Transverse colon (tissue), 4 donors: ENCODE results near the gene IDH3G. TPM values are rescaled to one million over a fixed set of nuclear protein-coding genes. Genes with fewer than 3 reads are reported as not detected.

Experiments used
- DNase-seq: peaks from one replicate; pipeline ENCODE4 v3.0.0-alpha.2; 2019
- H3K27ac ChIP-seq, 4 donors: fragments of 200-600 bp; sonication (generic); 2 replicates each; pipeline ENCODE4 v1.5.1; 2016 to 2018; ENCODE audit warnings: inconsistent platforms in 4 of 4
- H3K27me3 ChIP-seq: fragments of 200-600 bp; sonication (generic); 2 replicates; pipeline ENCODE4 v1.5.1; 2017; ENCODE audit warnings: inconsistent platforms
- H3K36me3 ChIP-seq, 4 donors: fragments of 200-600 bp; sonication (generic); 2 replicates each; pipeline ENCODE4 v1.5.1; 2017 to 2019; ENCODE audit warnings: inconsistent platforms in 4 of 4
- H3K4me1 ChIP-seq, 4 donors: fragments of 200-600 bp; sonication (generic); 2 replicates each; pipeline ENCODE4 v1.5.1; 2017 to 2020; ENCODE audit warnings: inconsistent platforms in 4 of 4
- H3K4me3 ChIP-seq, 4 donors: fragments of 200-600 bp; sonication (generic); 1 replicate in 1 of 4; 2 replicates in 3 of 4; pipeline versions ENCODE4 v1.5.1 to v1.6.1; 2017 to 2019; ENCODE audit warnings: inconsistent platforms in 4 of 4
- H3K9me3 ChIP-seq, 2 donors: fragments of 200-600 bp; sonication (generic); 2 replicates each; pipeline ENCODE4 v1.5.1; 2017 to 2019; ENCODE audit warnings: inconsistent platforms in 2 of 2
- EP300 ChIP-seq: sonication (generic); formaldehyde crosslinking; IDR thresholded peaks from one replicate; pipeline ENCODE4 v1.6.1; 2017; ENCODE audit warnings: antibody characterized with exemption, low read depth
- POLR2A ChIP-seq: fragments of 450-650 bp; IDR thresholded peaks from one replicate; pipeline ENCODE4 v1.6.1; 2016; ENCODE audit warnings: antibody characterized with exemption, mild to moderate bottlenecking, moderate library complexity
- POLR2AphosphoS5 ChIP-seq, 3 donors: sonication (generic); formaldehyde crosslinking; IDR thresholded peaks; one replicate each; pipeline ENCODE4 v1.6.1; 2016; ENCODE audit warnings: antibody characterized with exemption in 3 of 3
- WGBS, 2 donors: methylation state at CpG; one replicate each; pipeline ENCODE4 v1.1.5; 2018; ENCODE audit warnings: low coverage in 1 of 2; 5-methylcytosine and 5-hydroxymethylcytosine counted together
- in situ Hi-C, 4 donors: fragments of 200-750 bp; cut with MboI; loops; one replicate each; pipeline versions ENCODE4 v1.15.0 to v1.15.1; 2017; ENCODE audit warnings: low sequenced_read_pairs in 3 of 4, low pct_ligation_motif_present in 1 of 4, low pct_unique_long_range_greater_than_20kb in 1 of 4
- intact Hi-C: fragments of 100-400 bp; cut with DNase I; formaldehyde crosslinking; loops from one replicate; pipeline ENCODE4 v1.15.1; 2023; ENCODE audit warnings: low total_unique reads
- total RNA-seq, 4 donors: library from RNA; depleted of rRNA; stranded (reverse); fragments of >200 nt; gene quantifications; one replicate each; pipeline ENCODE4 v1.1.0, GENCODE V29; 2016
- TF ChIP-seq, protein P1 (sequence below), 5 experiments: fragments of 200-600 bp in 3 of 5; fragments of 450-650 bp in 2 of 5; sonication (generic) in 3 of 5; IDR thresholded peaks; 1 replicate in 2 of 5; 2 replicates in 3 of 5; pipeline ENCODE4 v1.5.1; 2016 to 2017; ENCODE audit warnings: antibody characterized with exemption in 5 of 5, inconsistent platforms in 3 of 5, mild to moderate bottlenecking in 2 of 5, moderate library complexity in 1 of 5

Gene IDH3G
- total RNA-seq, 4 donors from 2014 or later: 77.5 to 203 (median 117) TPM

DNA sequence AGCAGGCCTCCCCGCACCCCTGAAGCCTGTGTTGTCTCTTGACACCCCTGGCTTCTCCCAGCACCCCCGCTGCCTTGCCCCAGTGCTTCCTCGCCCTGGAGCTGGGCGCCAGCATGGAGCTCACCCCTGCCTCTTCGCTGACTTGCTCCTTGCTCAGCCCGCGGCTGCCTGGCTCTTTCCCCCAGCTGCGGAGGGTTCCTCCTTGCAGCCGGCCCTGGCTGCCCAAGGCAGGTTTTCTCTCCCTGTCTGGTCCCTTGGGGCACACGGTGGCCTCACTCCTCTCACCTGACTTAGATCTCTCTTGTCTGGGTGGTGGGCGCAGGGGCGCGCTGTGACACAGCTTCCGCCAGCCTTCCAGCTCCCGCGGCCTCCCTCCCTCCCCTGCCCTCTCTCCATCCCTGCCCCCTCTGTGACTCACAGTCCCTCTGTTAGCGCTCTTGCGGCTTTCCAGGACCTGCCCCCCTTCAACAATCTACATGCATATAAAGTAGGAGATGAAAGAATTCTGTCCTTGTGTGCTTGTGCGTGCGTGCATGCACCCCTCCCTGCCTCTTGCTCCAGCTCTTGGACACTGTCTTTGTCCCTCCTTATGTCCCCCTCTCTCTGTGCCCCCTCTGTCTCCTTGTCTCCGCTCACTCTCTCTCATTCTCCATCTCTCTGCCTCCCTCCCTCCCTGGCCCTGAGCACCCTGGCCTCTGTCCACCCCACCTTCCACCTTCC is 27.9 kb downstream of the IDH3G start:
- peak; percentile 11 for DNase-seq
- H3K27me3 ChIP-seq: no peaks in the 10 kb centered on the region
- peak overlapping the region; percentile 47 to 81 (median 65) for H3K27ac ChIP-seq
- H3K9me3 ChIP-seq: no peaks in the 10 kb centered on the region
- H3K4me3 ChIP-seq: peak overlapping the region in 2 of 4 donors; percentile 13 to 18
- intact Hi-C loops: loop anchor here (5.0 kb wide), 1 partner anchor 186 kb away; no protein-coding TSS in a partner anchor
- in situ Hi-C loops: loop anchor here in 1 of 4 donors (25.0 kb wide), 1 partner anchor 196 kb away; the partner anchor contains the start of genes HCFC1 and TMEM187
- 60 to 80% methylated on average over 1 to 21 of the region's 21 CpGs for WGBS, 2 donors
- H3K4me1 ChIP-seq: no peaks in the 10 kb centered on the region
- H3K36me3 ChIP-seq: no peaks in the 10 kb centered on the region
- TF ChIP-seq EP300 (no peak), POLR2A (no peak), POLR2AphosphoS5 (IDR thresholded peaks at IDR 0.05) (no peak)
- TF ChIP-seq, protein P1, sequence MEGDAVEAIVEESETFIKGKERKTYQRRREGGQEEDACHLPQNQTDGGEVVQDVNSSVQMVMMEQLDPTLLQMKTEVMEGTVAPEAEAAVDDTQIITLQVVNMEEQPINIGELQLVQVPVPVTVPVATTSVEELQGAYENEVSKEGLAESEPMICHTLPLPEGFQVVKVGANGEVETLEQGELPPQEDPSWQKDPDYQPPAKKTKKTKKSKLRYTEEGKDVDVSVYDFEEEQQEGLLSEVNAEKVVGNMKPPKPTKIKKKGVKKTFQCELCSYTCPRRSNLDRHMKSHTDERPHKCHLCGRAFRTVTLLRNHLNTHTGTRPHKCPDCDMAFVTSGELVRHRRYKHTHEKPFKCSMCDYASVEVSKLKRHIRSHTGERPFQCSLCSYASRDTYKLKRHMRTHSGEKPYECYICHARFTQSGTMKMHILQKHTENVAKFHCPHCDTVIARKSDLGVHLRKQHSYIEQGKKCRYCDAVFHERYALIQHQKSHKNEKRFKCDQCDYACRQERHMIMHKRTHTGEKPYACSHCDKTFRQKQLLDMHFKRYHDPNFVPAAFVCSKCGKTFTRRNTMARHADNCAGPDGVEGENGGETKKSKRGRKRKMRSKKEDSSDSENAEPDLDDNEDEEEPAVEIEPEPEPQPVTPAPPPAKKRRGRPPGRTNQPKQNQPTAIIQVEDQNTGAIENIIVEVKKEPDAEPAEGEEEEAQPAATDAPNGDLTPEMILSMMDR (IDR thresholded peaks at IDR 0.05): no peak

DNA sequence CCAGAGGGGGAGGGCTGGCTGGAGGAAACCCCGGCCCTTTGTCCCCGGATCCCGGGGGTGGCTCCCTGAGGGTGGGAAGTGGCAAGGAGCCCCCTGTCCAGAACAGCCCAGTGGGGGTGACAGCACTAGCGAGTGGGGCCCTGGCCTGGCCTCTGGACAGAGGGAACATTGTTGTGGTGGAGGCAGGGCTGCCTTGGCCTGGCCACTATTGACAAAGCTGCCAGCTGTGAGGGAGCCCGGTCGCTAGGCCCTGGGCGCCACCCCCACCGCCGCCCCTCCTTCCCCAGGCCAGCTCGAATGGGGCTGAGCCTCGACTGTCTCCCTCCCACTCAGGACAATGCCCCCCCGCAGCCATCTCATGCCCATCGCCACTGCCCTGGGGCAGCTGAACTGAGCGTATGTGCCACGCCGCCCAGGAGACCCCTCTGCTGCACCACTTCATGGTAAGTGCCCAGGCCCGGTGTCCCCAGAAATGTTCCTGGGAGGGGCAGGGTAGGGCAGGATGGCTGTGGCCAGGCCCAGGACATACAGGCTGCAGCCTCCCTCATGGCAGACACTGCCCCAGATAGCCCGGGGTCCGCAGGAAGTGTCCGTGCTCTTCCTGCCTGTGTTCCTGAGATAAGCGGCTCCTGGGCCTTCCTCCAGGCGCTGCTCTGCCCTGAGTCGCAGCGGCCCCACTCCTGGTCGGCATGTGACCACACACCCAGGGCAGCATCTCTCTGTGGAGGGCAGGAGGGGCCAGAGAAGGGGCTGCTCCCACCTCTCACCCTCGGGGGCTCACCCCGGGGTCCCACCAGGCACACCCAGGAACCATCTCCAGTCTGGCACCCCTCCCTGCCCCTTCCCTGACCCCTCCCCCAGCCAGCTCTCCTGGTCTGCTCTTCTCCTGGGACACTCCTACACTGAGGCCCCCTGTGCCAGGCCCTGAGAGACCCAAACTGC is 28.8 kb downstream of the IDH3G start:
- H3K4me3 ChIP-seq: peak overlapping the region in 2 of 4 donors; percentile 13 to 18
- H3K27me3 ChIP-seq: no peaks in the 10 kb centered on the region
- TF ChIP-seq EP300 (no peak), POLR2AphosphoS5 (IDR thresholded peaks at IDR 0.05) (no peak), POLR2A (no peak)
- TF ChIP-seq, protein P1 (IDR thresholded peaks at IDR 0.05): no peak
- WGBS, 2 donors: 67% methylated on average over 8 of the region's 27 CpGs; no CpG with 5 or more reads in 1 of the 2 donors
- H3K9me3 ChIP-seq: no peaks in the 10 kb centered on the region
- DNase-seq: peak; percentile 7
- no peaks in the 10 kb centered on the region for H3K36me3 ChIP-seq
- H3K27ac ChIP-seq: peak overlapping the region; percentile 47 to 81 (median 65)
- in situ Hi-C loops: loop anchor here in 1 of 4 donors (25.0 kb wide), 1 partner anchor 197 kb away; the partner anchor contains the start of genes HCFC1 and TMEM187
- intact Hi-C loops: loop anchor here (5.0 kb wide), 1 partner anchor 187 kb away; no protein-coding TSS in a partner anchor
- no peaks in the 10 kb centered on the region for H3K4me1 ChIP-seq

- 72% methylated on average over 7 of the region's 7 CpGs; no CpG with 5 or more reads in 1 of the 2 donors for WGBS, 2 donors
- TF ChIP-seq POLR2A (no peak), EP300 (no peak), POLR2AphosphoS5 (IDR thresholded peaks at IDR 0.05) (no peak)
- TF ChIP-seq, protein P1 (IDR thresholded peaks at IDR 0.05): no peak
- in situ Hi-C loops: loop anchor here in 1 of 4 donors (25.0 kb wide), 1 partner anchor 198 kb away; the partner anchor contains the start of genes HCFC1 and TMEM187
- Histone ChIP-seq H3K36me3 (no peaks in the 10 kb centered on the region), H3K9me3 (no peaks in the 10 kb centered on the region), H3K4me1 (no peaks in the 10 kb centered on the region), H3K27me3 (no peaks in the 10 kb centered on the region), H3K4me3 (peak overlapping the region in 3 of 4 donors; percentile 2 to 13 (median 12)), H3K27ac (peak overlapping the region; percentile 47 to 81 (median 65))
- no peak for DNase-seq
- intact Hi-C loops: loop anchor here (5.0 kb wide), 1 partner anchor 188 kb away; no protein-coding TSS in a partner anchor
Measured at GRCh38 chrX:153764786-153765137, 29.4 kb downstream of the IDH3G start.
